IPS DF 6.9 (cell line): Measurements from ENCODE around the gene TUBGCP6.

Experiments used
- DNase-seq: peaks from one replicate; pipeline ENCODE4 v3.0.0-alpha.2; 2013; ENCODE audit warnings: low read depth, low spot score
- H3K27ac ChIP-seq: one replicate; pipeline ENCODE4 v1.5.1; 2013; ENCODE audit warnings: low read length, control low read depth
- H3K27me3 ChIP-seq: 2 replicates; pipeline ENCODE4 v1.6.1; 2013; ENCODE audit warnings: mild to moderate bottlenecking, low read length; ENCODE audit not compliant: control insufficient read depth, insufficient read depth
- H3K36me3 ChIP-seq: 2 replicates; pipeline ENCODE4 v1.6.1; 2013; ENCODE audit warnings: low read length; ENCODE audit not compliant: control insufficient read depth, insufficient read depth
- H3K4me1 ChIP-seq: 2 replicates; pipeline ENCODE4 v1.6.1; 2013; ENCODE audit warnings: low read length; ENCODE audit not compliant: control insufficient read depth, insufficient read depth
- H3K4me3 ChIP-seq: 2 replicates; pipeline ENCODE4 v1.5.1; 2013; ENCODE audit warnings: mild to moderate bottlenecking, low read length
- H3K9me3 ChIP-seq: 2 replicates; pipeline ENCODE4 v1.6.1; 2013; ENCODE audit warnings: low read length, inconsistent platforms; ENCODE audit not compliant: control insufficient read depth, insufficient read depth
- WGBS: extraction: QIAGEN DNeasy Blood & Tissue Kit; methylation state at CpG from one replicate; pipeline ENCODE4 v1.1.7; 2013; ENCODE audit warnings: mixed read lengths, missing lambda C conversion rate; ENCODE audit not compliant: insufficient read length, insufficient coverage; 5-methylcytosine and 5-hydroxymethylcytosine counted together

TUBGCP6 gene

GRCh38 chr22:50249341-50250248, 4.8 kb upstream of the TUBGCP6 start:
- Histone ChIP-seq H3K4me1 (peaks cover 6% of the 10 kb centered on the region; the same call in 1 of the 2 replicates), H3K4me3 (0 out of 2 replicates have a peak overlapping the region, but pooled peaks have one; percentile 2)

GRCh38 chr22:50248196-50249081, 3.6 kb upstream of the TUBGCP6 start:
- DNase-seq, result no peak
- Histone ChIP-seq H3K36me3 (peaks cover 3% of the 10 kb centered on the region; the same call in 1 of the 2 replicates), H3K27ac (no peak overlapping the region), H3K9me3 (no peaks in the 10 kb centered on the region), H3K4me3 (no peak overlapping the region), H3K4me1 (peaks cover 6% of the 10 kb centered on the region), H3K27me3 (no peaks in the 10 kb centered on the region)
- no CpG with 5 or more reads among the region's 29 CpGs for WGBS

More at GRCh38 chr22:50249341-50250248, 4.8 kb upstream of the TUBGCP6 start:
- no CpG with 5 or more reads among the region's 32 CpGs for WGBS
- no peak for DNase-seq
- Histone ChIP-seq H3K9me3 (no peaks in the 10 kb centered on the region), H3K36me3 (peaks cover 3% of the 10 kb centered on the region; the same call in 1 of the 2 replicates), H3K27ac (no peak overlapping the region), H3K27me3 (no peaks in the 10 kb centered on the region)

GRCh38 chr22:50247748-50248147, 2.9 kb upstream of the TUBGCP6 start:
- H3K4me3 ChIP-seq, result no peak overlapping the region
- no peak overlapping the region for H3K27ac ChIP-seq
- H3K27me3 ChIP-seq, result no peaks in the 10 kb centered on the region
- peaks cover 6% of the 10 kb centered on the region for H3K4me1 ChIP-seq
- H3K36me3 ChIP-seq, result peaks cover 3% of the 10 kb centered on the region; the same call in 1 of the 2 replicates
- no peaks in the 10 kb centered on the region for H3K9me3 ChIP-seq
- DNase-seq, result no peak
- no CpG with 5 or more reads among the region's 16 CpGs for WGBS

- DNase-seq, result no peak
- no peak overlapping the region for H3K4me3 ChIP-seq
- no peak overlapping the region for H3K27ac ChIP-seq
- WGBS, result no CpG with 5 or more reads among the region's 20 CpGs
- no peaks in the 10 kb centered on the region for H3K27me3 ChIP-seq
- peaks cover 3% of the 10 kb centered on the region; the same call in 1 of the 2 replicates for H3K36me3 ChIP-seq
- H3K4me1 ChIP-seq, result peaks cover 4% of the 10 kb centered on the region; the same call in 1 of the 2 replicates
- H3K9me3 ChIP-seq, result no peaks in the 10 kb centered on the region
These were observed 1.7 kb upstream of the TUBGCP6 start for GRCh38 chr22:50246242-50247175.

- Histone ChIP-seq H3K4me1 (peaks cover 4% of the 10 kb centered on the region; the same call in 1 of the 2 replicates), H3K27ac (no peak overlapping the region)
- WGBS, result no CpG with 5 or more reads among the region's 53 CpGs
These were observed 620 bp upstream of the TUBGCP6 start for GRCh38 chr22:50245214-50246072.

GRCh38 chr22:50243685-50244419, 971 bp downstream of the TUBGCP6 start:
- Histone ChIP-seq H3K4me3 (peak overlapping the region; percentile 92; the same call in 1 of the 2 replicates), H3K27me3 (no peaks in the 10 kb centered on the region), H3K27ac (no peak overlapping the region), H3K4me1 (peaks cover 1% of the 10 kb centered on the region; the same call in 1 of the 2 replicates), H3K9me3 (no peaks in the 10 kb centered on the region), H3K36me3 (peaks cover 3% of the 10 kb centered on the region; the same call in 1 of the 2 replicates)
- DNase-seq, result no peak
- no CpG with 5 or more reads among the region's 27 CpGs for WGBS

More at GRCh38 chr22:50245214-50246072, 620 bp upstream of the TUBGCP6 start:
- Histone ChIP-seq H3K4me3 (peak overlapping the region; percentile 92), H3K9me3 (no peaks in the 10 kb centered on the region), H3K36me3 (peaks cover 3% of the 10 kb centered on the region; the same call in 1 of the 2 replicates), H3K27me3 (no peaks in the 10 kb centered on the region)
- DNase-seq, result no peak

- Histone ChIP-seq H3K4me3 (no peak overlapping the region), H3K27ac (no peak overlapping the region), H3K27me3 (no peaks in the 10 kb centered on the region), H3K4me1 (peaks cover under 1% of the 10 kb centered on the region; the same call in 1 of the 2 replicates), H3K36me3 (peaks cover 3% of the 10 kb centered on the region; the same call in 1 of the 2 replicates), H3K9me3 (no peaks in the 10 kb centered on the region)
- WGBS, result no CpG with 5 or more reads among the region's 14 CpGs
- DNase-seq, result no peak
These were observed 2.3 kb downstream of the TUBGCP6 start for GRCh38 chr22:50242406-50242949.

GRCh38 chr22:50238755-50239154, 6.1 kb downstream of the TUBGCP6 start:
- no CpG with 5 or more reads among the region's 9 CpGs for WGBS
- Histone ChIP-seq H3K4me1 (peaks cover 2% of the 10 kb centered on the region; the same call in 1 of the 2 replicates), H3K27ac (no peak overlapping the region)

More at GRCh38 chr22:50238755-50239154, 6.1 kb downstream of the TUBGCP6 start:
- no peak for DNase-seq
- H3K9me3 ChIP-seq, result no peaks in the 10 kb centered on the region
- H3K4me3 ChIP-seq, result no peak overlapping the region
- H3K36me3 ChIP-seq, result no peaks in the 10 kb centered on the region
- H3K27me3 ChIP-seq, result no peaks in the 10 kb centered on the region
